Measurements from ENCODE around the gene LSM2.

LSM2 gene

DNA sequence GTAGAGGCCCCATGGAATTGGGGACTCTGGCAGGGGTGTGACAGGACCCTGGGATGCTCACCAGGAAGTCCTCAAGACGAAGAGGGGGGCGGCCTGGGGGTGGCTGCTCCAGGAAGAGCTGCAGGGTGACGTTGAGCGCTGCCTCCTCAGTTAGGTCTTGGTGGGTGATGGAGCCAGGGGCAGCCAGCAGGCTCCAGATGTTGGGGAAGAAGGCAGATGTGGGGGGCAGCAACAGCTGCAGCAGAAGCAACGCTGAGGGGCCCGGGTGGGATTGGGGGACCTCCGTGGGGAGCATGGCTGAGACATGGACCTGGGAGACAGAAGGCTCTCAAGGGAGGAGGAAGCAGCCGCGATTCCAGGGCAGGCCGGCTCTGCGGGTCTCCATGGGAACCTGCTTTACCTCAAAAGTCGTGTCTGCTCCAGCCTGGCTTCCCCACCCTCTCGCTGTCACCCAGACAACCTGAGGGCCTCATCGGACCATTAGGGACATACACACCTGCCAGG is 30.2 kb downstream of the LSM2 start:
- no peak for DNase-seq

DNA sequence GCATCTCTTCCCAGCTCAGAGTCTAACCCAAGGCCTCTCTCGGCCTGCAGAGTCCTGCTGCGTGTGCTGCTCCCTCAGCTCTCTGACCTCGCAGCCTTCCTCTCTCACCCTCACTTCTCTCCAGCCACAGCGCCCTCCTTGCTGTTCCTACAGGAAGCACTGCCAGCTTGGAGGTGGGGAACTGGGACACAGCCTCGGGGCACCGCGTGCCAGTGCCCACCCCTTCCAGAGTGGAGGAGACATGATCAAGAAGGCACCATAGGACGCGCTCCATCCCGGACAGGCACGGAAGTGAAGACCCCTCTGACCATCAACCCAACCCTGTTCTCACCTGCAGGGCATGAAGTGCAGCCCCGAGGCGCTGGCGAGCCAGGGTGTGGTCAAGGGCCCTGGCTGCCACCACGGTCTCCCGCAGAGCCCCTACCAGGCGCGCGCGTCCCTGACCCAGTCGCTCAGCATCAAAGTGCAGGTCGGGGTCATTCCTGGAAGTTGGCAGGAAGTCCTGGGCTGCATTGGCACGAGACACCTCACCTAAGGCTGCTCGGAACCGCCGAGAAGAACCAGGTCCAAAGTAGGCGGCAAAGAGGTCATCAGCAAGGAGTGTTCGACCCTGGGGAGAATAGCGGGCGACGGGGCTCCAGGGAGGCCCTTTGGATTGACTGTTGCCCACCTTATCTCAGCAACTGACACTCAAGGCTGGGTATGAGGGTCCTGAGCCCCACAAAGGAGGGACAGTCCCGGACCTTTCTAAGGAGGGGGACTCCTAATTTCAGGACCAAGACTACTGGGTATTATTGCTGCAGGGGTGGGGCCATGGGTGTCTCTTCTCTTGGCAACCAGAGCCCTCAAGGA is 30.9 kb downstream of the LSM2 start:
- DNase-seq: no peak

DNA sequence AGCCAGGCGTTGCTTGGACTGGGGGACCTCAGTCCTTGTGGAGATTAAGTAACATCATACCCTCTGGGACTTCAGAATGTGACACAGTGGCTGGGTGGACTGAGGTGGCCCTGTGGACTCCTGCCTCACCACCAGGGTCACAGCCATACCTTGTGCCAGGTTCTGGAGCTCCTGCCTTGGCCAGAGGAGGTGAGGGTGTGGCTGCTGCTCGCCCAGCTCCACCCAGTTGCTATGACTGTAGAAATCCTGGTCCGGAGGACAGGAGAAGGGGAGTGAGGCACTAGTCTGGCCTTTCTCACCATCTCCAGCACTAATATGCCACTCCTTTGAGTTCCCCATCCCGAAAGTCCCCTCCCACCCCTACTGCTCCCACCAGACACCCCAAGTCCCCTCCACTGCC is 31.6 kb downstream of the LSM2 start:
- DNase-seq: no peak

DNA sequence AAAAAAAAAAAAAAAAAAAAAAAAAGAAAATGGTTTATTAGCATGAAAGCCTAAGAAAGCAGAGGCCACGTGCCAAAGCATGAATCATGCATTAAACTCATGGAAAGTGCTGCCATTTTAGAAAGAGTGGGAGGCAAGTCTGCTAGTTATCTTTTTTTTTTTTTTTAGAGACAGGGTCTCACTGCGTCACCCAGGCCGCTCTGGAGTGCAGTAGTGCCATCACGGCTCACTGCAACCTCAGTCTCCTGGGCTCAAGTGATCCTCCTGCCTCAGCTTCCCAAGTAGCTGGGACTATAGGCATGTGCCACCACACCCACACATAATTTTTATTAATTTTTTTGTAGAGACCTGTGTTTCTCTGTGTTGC is 34.8 kb downstream of the LSM2 start:
- DNase-seq: no peak

DNA sequence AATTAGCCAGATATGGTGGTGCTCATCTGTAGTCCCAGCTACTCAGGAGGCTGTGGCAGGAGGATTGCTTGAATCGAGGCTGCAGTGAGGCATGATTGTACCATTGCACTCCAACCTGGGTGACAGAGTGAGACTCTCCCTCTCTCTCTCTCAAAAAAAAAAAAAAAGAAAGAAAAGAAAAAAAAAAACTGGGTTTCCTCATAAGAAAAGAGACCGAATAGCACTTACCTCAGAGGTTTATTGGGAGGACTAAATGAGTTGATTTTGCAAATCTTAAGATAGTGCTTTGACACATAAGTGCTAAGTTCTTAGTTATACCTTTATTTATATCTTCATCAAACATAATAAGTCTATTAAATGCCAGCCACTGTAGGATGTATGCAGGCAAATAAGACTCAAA is 35.9 kb downstream of the LSM2 start:
- DNase-seq: no peak

DNA sequence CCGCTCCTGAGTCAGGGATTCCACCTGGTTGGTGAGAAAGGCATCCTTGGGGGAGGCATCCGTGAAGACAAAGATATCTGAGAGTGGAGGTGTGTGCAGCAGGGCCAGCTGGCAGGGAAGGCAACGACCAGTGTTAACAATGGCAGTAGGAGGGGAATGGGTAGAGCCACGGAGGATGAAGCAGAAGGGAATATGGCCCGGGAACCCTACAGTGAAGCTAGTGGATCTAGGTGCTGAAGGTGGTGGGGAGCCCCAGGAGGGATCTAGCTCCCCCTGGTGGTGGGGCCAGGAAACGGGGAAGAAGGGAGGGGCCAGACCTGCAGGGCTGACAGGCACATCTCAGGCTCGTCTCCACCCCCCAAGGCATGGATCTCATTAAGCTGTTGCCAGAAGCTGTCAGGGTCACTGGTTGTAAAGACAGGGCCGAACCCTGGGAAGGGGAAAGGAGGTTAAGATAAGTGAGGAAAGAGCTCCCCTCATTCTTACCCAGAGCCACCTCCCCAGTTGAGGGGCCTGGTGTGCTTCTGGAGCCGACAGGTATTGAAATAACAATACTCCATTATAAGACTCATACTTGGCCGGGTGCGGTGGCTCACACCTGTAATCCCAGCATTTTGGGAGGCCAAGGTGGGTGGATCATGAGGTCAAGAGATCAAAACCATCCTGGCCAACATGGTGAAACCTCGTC is 36.9 kb downstream of the LSM2 start:
- DNase-seq: no peak

DNA sequence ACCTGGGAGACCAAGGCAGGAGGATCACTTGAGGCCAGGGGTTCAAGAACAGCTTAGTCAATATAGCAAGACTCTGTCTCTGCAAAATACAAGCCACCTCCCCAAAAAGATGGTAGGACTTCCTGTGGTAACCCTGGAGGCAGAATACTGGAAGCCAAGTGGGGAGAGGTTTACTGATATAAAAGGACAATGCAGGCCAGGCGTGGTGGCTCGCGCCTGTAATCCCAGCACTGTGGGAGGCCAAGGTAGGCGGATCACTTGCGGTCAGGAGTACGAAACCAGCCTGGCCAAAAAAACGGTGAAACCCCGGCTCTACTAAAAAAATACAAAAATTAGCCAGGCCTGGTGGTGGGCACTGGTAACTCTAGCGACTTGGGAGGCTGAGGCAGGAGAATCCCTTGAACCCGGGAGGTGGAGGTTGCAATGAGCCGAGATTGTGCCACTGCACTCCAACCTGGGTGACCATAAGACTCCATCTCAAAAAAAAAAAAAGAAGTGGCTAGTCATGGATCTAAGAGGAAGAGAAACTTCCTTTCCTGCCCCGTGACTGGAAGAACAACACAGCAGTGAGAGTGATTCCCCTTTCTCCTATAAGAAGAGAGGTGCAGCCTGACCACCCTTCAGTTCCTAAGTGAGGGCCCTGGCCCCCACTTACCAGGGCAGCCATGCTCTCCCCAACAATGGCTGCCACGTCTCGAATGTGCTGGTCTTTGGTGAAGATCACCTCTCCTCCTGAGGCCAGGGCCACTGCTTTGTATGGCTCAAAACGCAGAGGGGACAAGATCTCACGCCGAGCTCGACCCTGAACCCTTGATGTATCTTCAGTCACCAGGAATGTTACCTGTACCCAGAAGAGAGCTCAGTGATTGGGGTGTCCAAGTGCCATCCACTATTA is 38.2 kb downstream of the LSM2 start:
- DNase-seq: no peak

DNA sequence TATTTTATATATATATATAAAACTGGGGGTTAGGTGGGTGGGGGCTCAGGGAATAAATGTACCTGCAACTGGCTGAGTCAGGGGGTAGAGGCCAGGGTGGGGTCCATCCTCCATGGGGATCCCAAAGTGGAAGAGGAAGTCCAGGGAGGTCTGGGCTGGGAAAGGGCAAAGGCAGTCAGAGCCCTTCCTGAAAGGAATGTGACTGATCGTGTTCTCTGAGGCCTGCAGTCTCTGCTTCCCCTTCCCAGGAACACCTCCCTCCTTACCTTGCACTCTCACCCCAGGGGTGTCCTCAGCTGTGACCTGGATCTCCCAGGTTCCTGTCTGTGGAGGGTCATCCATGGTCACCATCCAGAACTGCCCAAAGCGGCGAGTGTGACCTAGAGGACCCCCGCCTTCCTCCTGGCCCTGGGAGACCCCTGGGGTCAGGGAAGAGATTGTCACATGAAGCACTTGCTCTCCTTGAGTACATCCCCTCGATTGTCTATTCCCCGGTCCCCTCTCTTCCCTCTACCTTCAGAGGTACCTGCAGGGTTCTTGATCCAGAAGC is 39.6 kb downstream of the LSM2 start:
- no peak for DNase-seq

DNA sequence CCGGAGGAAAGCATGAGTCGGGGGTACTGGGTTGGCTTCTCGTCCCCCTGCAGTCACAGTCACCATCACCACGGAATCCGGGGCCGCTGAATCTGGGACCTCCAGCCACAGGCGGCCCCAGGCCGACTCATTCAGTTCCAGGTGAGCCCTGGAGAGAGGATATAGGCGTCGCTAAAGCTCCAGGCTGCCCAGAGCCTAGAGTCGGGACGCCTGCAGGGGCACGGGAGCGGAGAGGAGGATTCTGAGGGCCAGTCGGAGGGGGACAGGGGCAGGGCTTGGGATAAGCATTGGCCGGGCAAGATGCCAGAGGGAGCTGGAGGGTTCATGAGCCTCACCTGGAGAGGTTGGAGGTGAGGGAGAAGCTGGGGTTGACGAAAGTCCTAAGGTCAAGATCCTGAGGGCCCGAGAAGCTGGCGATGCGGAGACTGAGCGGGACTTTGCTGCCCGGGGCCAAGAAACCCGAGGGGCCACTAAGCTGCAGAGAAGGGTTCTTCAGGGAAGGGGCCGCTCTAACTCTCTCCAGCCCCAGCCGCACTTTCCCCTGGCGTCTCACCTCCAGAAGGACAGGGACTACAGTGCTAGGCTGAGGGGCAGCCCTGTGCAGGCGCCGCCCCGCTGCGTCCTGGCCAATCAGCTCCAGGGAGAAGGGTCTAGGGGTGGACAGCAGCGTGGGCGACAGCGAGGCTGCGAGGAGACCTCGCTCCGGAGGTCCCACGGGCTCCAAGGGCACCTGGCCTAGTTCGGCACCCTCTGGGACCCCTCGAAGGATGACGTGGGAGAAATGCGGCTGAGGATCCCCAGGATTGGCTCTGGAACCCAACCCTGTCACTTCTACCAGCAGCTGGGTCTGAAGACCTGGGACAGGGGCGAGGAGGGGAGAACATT is 40.6 kb downstream of the LSM2 start:
- no peak for DNase-seq

DNA sequence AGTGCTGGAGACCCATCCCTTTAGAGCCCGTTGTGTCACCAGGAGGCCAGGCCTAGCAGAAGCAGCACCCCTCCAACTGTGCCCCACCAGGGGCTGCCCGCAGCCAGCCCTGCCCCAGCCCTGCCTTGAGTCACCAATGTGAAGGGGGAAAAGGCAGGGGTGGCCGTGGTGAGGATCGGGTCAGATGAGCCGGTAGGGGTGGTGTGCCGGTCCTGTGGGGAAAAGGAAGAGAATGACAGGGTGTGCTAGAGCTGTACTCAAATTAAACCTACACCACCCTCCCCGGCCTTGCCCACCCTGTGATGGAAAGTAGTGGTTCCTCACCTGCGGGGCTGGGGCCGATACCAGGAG is 41.2 kb downstream of the LSM2 start:
- DNase-seq: no peak

DNA sequence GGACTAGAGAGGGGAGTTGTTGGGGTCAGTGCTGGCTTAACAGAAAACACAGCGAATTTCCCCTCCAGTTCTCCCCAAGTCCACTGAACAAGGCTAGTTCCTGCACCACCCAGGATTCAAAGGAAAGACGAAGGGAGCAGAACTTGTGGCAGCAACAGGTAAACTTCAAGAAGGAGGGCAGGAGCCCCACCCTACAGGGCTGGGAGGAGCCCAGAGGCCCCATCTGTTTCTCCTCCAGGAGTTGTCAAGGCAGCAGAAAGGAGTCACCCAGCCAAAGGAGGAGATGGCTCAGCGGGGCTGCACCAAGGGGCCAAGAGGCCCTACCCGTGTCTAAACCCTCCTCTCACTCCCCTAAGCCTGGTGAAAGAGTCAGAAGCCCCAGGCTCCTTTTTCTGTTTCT is 42.6 kb downstream of the LSM2 start:
- no peak for DNase-seq

DNA sequence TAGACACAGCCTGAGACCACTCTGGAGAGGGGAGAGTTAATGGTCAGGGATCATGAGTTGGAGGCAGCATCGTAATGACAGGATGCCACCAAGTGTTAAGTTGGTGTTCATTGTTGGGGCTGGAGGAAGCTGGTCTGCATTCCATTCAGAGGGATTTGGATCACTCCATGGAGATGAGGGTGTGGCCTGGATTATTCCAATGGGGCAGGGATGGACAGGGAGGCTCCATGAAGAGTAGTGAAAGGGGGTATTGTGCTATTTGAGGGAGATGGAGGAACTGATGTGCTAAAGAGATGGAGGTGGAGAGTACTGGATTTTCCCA is 43.2 kb downstream of the LSM2 start:
- no peak for DNase-seq

DNA sequence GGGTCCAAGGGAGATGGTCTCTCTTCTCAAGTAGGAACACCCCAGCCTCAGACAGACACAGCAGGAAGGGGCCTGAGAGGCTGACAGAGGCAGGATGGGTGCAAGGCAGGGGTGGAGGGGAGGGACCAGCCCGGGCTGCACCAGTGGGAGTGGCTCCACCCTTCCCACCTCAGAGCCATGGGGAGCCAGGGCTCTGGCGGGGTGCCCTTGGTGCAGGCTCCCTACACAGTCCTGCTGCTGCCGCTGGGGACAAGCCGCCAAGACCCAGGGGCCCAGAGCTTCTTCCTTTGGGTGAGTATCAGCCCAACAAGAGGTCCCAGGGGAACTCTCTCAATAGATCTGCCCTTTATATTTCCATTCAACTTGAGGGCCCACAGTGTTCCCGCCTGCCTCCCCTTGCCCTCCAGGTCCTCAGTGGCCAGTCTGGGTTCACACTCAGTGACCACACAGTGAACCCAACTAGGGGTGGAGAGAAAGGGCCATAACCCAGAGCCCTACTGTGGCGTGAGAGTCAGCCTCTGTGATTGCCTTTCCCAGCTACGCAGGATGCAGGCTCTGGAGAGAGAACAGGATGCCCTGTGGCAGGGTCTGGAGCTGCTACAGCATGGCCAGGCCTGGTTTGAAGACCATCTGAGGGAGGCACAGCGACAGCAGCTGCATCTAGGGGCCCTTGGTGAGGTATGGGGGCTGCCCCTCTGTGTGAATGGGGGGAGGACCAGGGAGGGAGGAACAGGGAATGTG is 43.7 kb downstream of the LSM2 start:
- DNase-seq: no peak

DNA sequence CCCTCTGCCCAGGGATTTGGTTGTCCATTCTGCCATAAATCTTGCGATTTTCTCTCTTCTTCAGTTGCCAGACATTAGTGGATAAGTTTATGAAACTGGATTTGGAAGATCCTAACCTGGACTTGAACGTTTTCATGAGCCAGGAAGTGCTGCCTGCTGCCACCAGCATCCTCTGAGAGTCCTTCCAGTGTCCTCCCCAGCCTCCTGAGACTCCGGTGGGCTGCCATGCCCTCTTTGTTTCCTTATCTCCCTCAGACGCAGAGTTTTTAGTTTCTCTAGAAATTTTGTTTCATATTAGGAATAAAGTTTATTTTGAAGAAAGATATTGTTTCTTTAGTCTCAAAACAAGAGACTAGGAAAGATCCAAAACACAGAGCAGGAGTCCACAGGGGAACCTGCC is 44.4 kb downstream of the LSM2 start, which contains the start of gene SAPCD1:
Gene SAPCD1 (plus strand): TSS at position 301 of the 400 bp plus-strand sequence. CDS start 399 bp downstream, outside the sequence.
- DNase-seq: no peak

DNA sequence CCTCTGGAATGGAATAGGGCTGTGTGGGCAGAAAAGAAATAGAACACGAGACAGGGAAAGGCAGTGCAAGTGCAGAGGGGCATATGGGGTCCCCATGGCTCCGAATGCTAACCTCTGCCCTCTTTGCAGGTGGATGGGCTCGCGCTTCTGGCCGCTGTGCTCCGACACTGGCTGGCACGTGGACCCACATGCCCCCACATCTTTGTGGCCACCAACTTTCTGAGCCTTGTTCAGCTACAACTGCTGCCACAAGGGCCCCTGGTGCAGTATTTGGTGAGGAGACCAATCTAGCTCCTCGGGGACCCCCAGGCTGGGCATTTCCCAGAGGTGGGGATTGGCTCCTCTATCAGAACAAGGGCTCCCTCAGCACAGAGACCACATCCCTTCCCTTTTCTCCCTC is 45.4 kb downstream of the LSM2 start:
- DNase-seq: no peak

DNA sequence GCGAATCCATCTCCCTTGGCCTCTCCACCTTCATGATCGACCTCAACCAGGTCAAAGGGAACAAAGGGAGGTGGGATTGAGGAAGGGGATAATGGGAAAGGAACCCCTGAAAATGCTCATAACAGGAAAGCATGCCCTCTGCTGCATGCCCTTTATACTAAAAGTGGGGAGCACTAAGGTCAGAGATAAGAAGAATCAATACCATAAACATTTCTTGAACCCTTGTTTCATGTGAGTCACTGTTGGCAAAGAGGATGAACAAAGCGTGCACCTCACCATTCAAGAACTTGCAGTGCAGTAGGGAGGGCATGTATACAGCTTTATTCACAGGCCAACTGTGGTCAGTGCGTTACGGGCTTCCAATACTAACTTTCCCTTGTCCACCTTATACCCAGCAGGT is 46.0 kb downstream of the LSM2 start:
- DNase-seq: no peak

DNA sequence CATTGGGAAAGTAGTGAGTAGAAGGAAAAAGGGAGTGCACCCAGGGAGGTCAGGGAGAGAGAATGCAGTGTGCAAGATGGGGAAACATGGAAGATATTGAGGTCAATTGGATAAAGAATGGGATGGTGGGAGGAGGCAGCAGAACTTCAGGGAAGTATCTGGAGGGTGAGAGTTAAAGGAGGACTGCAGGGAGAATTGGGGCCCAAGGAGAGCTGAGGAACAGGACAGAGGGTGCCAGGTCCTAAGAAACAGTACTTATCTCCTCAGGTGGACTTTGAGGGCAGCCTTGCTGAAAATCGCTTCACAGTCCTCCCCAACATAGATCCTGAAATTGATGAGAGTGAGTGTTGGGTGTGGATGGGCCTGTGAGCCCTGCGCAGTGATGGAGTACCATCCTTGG is 48.5 kb downstream of the LSM2 start:
- no peak for DNase-seq

DNA sequence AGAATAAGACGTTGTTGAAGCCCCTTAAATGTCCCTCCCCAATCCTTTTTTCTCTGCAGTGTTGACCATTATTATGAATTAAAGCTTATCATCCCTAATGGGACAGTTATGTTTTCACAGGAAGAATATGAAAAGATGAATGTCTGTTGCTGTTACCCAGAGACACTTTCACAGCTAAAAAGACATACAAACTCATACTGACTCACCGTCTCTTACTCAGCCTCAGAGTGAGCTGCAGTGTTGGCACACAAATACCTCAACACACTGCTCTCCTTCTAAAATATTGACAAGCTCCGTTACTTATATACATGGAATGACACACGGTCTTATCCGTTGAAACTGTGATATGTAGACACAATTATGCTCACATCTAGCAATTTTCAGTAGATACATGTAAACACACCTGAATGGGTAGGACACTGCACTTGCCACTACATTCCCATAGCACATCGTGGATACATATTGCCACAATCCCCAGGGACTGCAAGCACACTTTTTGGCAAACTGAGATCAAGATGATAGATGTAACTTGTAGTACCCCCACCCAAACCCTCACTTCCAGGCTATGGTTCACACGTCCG is 53.9 kb downstream of the LSM2 start:
- no peak for DNase-seq

DNA sequence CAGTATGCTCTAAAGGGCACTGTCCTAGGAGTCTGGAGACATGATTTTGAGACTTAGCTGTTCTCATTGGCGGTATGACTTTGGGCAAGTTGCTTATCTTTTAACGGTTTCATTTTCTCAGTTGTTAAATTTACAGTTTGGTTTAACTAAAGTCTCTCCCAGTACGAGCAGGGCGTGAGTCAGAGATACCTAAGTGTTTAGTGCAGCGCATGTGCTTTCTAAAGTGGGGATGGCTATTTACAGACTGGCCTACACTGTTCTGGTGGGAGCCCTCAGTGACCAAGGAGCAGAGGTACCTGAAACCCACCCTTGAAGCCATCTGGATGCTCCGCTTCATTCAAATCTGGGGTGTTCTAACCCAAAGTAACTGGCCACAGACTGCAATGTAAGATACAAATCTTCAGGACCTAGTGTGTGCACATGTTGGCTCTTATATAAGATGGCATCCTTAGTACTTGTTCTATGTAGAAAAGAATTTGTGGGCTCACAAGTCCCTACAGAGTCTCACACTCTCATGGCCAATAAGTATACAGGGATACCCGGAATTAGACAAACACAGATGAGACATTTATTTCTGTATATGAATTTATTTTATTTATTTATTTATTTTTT is 56.2 kb downstream of the LSM2 start:
- no peak for DNase-seq

DNA sequence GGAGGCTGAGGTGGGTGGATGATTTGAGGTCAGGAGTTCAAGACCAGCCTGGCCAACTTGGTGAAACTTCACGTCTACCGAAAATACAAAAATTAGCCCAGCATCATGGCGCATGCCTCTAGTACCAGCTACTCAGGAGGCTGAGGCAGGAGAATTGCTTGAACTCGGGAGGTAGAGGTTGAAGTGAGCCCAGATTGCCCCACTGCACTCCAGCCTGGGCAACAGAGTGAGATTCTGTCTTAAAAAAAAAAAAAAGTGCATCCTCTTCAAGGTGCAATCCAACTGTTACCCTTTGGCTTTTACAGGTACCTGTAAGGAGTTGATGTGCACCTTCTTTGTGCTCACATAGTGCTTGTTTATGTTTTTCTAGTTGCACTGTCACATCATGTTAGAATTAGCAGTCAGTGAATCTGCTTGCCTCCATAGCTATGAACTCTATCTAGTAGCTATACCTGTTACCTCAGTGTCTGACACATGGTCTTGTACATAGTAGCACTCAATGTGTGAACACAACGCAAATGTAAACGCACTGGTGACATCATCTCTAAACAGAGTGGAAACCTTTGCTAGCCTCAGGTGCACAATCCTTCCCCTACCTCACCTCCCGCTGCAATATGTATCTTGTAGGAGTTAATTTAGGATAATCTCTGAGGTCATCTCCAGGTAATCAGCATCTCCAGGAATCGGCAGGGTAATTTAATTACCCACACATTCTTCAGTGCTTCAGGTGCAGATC is 57.3 kb downstream of the LSM2 start:
- no peak for DNase-seq
